GDM1 (cell line): ENCODE measurements around the gene CCDC12.

ENCODE experiments used
- DNase-seq: peaks from one replicate; lab custom pipeline; 2025; lab: John Stamatoyannopoulos, UW

CCDC12 gene

DNA sequence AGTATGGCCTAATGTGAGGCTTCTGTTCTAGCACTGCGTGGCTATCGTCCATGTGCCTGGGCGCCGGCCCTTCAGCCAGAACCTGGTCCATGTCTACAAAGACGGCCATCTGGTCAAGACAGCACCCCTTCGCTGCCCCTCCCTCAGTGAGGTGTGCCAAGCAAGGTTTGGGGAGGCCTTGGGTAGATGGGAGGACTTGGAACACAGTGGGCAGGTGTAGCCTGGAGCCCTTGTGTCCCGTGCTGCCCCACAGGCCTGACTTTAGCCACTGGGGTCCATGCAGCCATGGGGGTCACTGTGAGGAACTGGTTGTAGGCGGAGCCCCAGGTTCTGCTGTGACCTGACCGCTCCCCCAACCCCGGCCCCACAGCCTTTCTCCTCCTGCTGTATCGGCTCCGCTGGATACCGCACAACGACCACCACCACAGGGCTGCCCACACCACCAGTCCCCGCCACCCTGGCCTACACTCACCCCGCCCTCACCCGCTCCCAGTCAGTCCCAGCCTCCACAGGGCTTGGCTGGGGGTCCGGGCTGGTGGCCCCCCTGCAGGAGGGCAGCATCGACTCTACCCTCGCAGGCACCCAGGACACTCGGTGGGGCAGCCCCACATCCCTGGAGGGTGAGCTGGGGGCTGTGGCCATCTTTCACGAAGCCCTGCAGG is 19.5 kb upstream of the CCDC12 start:
- DNase-seq: no peak

GRCh38 chr3:46994801-46995731 is 18.5 kb upstream of the CCDC12 start:
- DNase-seq: no peak

DNA sequence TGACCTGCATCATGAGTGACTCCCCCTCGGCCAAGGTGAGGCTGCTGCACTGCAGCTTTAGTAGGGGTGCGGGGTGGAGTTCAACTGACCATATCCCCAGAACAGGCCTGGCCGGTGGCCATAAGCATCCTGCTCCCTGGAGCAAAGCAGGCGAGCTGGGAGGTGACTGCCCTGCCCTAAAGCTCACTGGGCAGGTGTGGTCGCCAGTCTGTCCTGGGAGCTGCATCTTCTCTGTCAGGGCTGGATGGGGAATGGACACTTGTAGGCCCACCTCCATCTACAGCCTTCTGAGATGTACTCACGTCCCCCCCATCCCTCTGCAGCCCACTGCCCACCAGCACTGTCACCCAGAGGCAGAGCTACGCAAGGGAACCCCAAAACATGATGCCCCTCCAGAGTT is 17.4 kb upstream of the CCDC12 start:
- no peak for DNase-seq

GRCh38 chr3:46993292-46993691 is 16.7 kb upstream of the CCDC12 start:
- DNase-seq: no peak

GRCh38 chr3:46992231-46992630 is 15.7 kb upstream of the CCDC12 start:
- no peak for DNase-seq

DNA sequence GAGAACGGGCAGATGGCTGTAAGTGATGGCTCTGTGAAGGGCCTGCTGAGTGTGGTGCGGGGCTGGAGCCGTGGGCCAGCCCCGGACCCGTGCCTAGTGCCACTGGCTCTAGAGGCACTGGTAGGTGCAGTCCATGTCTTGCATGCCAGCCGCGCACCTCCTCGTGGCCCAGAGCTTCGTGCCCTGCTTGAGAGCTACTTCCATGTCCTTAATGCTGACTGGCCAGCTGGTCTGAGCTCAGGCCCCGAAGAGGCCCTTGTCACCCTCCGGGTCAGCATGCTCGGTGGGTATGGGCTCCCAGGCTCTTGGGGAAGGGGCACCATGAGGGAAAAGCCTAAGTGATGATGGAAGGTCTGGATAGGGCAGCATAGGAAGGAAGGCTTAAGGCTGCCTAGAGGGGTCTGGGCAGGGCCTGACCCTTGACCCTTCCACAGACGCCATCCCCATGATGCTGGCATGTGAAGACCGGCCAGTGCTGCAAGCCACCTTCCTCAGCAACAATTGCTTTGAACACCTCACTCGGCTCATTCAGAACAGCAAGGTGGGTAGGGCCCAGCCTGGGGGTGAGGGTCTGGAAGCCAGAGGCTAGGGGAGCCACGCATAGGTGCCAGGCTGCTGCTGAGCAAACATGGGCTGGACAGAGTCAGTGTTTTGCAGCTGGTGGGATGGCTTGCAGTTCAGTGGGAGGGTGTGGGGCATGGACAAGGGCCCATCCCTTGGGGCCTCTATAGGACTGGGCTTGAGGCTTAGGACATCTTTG is 15.0 kb upstream of the CCDC12 start:
- no peak for DNase-seq

DNA sequence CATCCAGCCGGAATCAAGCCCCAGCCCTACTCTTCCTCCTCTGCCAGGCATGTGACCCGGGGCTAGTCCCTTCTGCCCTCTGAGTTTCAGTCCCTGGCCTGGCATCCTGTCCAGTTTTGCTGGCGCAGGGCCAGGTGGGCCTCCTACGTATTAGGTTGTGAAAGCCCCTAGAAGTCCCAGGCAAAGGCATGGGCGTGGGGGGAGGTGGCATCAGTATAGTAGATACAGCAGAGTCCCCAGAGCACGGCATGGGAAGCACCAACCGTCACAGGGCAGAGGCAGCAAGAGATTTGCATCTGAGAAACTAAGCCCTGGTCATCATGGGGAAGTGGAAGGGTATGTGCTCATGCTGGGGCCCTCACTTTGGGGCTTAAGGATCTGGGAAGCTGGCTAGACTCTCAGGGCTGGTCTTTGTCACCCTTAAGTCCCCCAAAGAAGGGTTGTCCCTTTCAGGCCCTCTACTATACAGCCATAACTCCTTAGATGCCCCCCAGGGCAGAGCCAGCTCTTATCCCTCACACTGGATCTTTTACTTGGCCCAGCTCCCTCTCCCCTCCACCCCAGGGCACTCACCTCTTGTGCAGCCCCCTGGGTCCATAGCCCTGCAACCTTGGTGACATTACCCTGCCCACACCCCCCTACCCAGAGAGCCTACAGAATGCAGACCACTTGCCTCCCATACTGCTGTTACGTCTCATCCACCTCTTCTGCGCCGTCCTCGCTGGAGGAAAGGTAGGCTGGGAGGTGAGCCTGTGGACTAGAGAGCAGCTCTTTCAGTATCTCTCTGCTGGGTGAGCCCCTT is 14.2 kb upstream of the CCDC12 start:
- DNase-seq: no peak

- no peak for DNase-seq
Measured at GRCh38 chr3:46989146-46989810, 12.7 kb upstream of the CCDC12 start.

GRCh38 chr3:46988616-46989015 is 12.1 kb upstream of the CCDC12 start:
- no peak for DNase-seq

GRCh38 chr3:46987743-46988401 is 11.3 kb upstream of the CCDC12 start:
- peak; percentile 91 for DNase-seq

DNA sequence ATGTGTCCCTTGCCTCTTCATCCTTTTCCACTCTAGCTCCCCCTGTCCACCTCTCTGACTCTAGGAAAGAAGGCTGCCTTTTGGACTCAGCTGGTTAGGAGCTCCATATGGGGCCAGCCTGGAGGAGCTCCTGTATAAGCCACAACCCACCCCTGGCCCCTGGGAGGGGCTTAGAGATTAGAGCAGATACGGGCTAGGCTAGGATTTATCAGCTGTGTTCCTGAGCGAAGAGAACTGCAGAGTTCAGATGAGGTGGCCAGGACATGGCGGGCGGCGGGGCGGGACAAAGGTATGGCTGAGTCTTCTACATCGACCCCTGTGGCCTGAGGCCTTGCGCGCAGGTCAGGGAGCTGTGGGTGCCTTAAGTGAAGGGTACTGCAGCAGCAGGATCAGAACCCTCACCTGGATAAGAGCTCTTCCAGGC is 10.8 kb upstream of the CCDC12 start:
- no peak for DNase-seq

- DNase-seq: no peak
Measured at GRCh38 chr3:46986782-46987310, 10.3 kb upstream of the CCDC12 start.

- DNase-seq: no peak
Measured at GRCh38 chr3:46986055-46986730, 9.6 kb upstream of the CCDC12 start.

GRCh38 chr3:46985588-46985987 is 9.0 kb upstream of the CCDC12 start:
- DNase-seq: no peak

DNA sequence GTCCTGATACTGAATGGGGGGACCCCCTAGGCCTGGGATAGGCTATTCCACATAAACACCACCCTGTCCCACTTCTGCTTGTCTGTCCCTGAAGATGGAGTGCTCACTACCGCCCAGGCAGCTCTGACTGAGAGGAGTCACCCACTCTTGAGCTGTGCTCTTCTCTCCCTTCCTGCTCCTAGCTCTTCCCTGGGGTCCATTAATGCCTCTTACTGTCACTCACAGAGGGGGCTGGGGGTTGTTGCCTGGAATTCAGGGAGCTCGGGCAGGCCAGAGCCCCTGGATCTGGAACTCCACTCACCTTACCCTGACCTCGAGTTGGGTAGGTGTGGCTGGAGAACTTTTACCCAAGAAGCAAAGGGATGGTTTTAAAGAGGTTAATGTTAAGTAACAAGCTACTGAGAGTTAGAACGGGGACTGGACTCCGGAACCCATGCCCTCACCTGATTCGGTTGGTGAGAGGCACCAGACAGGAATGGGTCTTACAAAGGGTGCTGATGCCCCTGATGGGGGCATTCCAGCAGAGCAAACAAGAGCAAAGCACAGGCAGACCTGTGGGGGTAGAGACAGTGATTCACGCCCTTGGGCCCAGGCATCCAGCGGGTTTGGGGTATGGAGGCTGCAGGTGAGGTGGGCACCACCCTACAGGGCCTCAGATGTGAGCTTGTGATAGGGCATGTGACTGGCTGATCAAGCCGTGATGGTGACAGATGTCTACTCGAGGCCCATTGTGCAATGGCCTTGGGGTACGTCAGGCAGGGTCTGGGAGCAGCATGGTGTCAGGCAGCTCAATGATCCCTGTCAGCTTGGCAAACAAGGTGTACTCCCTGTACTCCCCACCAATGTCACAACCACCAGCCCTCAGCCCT is 8.3 kb upstream of the CCDC12 start:
- DNase-seq: no peak

DNA sequence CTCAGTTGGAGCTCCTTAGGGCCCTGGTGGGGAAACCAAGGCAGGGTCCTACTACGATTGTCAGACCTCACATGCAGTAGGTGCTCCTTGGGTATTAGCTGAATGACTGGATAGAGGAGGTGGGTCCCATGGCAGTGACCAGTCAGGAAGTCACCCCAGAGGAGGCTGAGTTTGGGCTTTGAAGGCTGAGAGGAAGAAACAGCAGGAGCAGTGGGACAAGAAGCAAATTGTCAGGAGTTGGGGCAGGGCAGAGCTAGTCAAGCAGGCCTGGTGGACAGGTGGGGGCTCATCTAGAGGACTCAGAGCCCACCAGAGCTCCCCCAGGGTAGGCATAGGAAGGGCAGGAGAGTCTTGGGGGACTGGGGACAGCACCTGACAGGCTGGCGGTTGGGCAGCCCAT is 6.0 kb upstream of the CCDC12 start:
- DNase-seq: no peak

GRCh38 chr3:46981932-46982471 is 5.5 kb upstream of the CCDC12 start:
- DNase-seq: peak; percentile 17

DNA sequence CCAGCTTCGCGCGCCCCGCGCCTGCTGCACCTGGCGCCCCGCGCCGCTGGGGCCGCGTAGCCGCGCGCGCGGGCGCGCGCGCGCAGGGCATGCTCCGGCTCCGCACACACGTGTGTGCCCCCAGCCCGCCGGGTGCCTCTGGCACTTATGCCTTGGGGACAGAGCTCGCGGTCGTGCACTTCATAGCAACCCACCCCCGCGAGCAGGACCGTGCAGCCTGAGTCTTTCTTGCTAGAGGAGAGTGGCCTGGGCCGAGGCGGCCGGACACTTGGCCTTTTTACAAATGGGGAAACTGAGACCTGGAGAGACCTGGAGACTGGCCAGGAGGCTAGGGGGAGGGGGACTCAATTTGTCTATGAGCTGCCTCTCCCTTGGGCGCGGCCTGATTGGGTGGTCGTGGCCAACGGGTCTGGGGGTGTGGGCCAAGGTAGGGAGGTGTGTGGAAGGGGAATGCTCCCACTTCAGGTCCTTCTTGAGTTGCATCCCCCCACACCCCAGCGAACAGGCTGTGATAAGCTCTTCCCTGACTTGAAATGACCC is 3.5 kb upstream of the CCDC12 start:
- DNase-seq: no peak
